H9 (cell line): ENCODE results near the gene ACAP1. TPM values are rescaled to one million over a fixed set of nuclear protein-coding genes. Genes with fewer than 3 reads are reported as not detected.

Source experiments
- DNase-seq: peaks from one replicate; pipeline ENCODE4 v3.0.0-alpha.2; 2017
- H2AFZ ChIP-seq: one replicate; pipeline ENCODE4 v1.6.1; 2013; ENCODE audit warnings: mild to moderate bottlenecking, low read length, control low read depth, moderate library complexity
- H2AK5ac ChIP-seq: 2 replicates; pipeline ENCODE4 v1.6.1; 2013; ENCODE audit warnings: low read length, control low read depth, mixed read lengths; ENCODE audit not compliant: insufficient read length
- H2BK120ac ChIP-seq: one replicate; pipeline ENCODE4 v1.6.1; 2013; ENCODE audit warnings: low read depth, mild to moderate bottlenecking, low read length, control low read depth, inconsistent platforms; ENCODE audit not compliant: poor library complexity, severe bottlenecking
- H2BK12ac ChIP-seq: 2 replicates; pipeline ENCODE4 v1.6.1; 2013; ENCODE audit warnings: low read length, control low read depth, mixed read lengths, low read depth; ENCODE audit not compliant: insufficient read length
- H2BK15ac ChIP-seq: 2 replicates; pipeline ENCODE4 v1.6.1; 2013; ENCODE audit warnings: low read depth, low read length, control low read depth
- H2BK20ac ChIP-seq: one replicate; pipeline ENCODE4 v1.6.1; 2013; ENCODE audit warnings: low read depth, mild to moderate bottlenecking, low read length, control low read depth, inconsistent platforms; ENCODE audit not compliant: poor library complexity, severe bottlenecking
- H2BK5ac ChIP-seq: 2 replicates; pipeline ENCODE4 v1.6.1; 2013; ENCODE audit warnings: low read length, control low read depth, mixed read lengths; ENCODE audit not compliant: insufficient read length
- H3K14ac ChIP-seq: 2 replicates; pipeline ENCODE4 v1.6.1; 2013; ENCODE audit warnings: low read length, control low read depth; ENCODE audit not compliant: insufficient read depth
- H3K18ac ChIP-seq: 2 replicates; pipeline ENCODE4 v1.6.1; 2013; ENCODE audit warnings: low read depth, mild to moderate bottlenecking, mixed read lengths, low read length, control low read depth; ENCODE audit not compliant: insufficient read length
- H3K23ac ChIP-seq: 2 replicates; pipeline ENCODE4 v1.6.1; 2013; ENCODE audit warnings: low read length, control low read depth, mixed read lengths, low read depth; ENCODE audit not compliant: insufficient read length
- H3K23me2 ChIP-seq: 2 replicates; pipeline ENCODE4 v1.6.1; 2013; ENCODE audit warnings: low read depth, mild to moderate bottlenecking, mixed read lengths, low read length, control low read depth; ENCODE audit not compliant: insufficient read length, poor library complexity, severe bottlenecking
- H3K27ac ChIP-seq: 2 replicates; pipeline ENCODE4 v1.5.1; 2013; ENCODE audit warnings: low read length, control low read depth, mixed read lengths, low read depth; ENCODE audit not compliant: insufficient read length
- H3K27me3 ChIP-seq: 2 replicates; pipeline ENCODE4 v1.6.1; 2013; ENCODE audit warnings: low read length, control low read depth, inconsistent platforms; ENCODE audit not compliant: insufficient read depth
- H3K4ac ChIP-seq: 2 replicates; pipeline ENCODE4 v1.6.1; 2013; ENCODE audit warnings: low read depth, mild to moderate bottlenecking, control low read depth, inconsistent platforms, low read length, moderate library complexity
- H3K4me1 ChIP-seq: 2 replicates; pipeline ENCODE4 v1.6.1; 2013; ENCODE audit warnings: low read length, control low read depth, inconsistent platforms; ENCODE audit not compliant: insufficient read depth
- H3K4me2 ChIP-seq: 2 replicates; pipeline ENCODE4 v1.6.1; 2013; ENCODE audit warnings: low read length, control low read depth, mixed read lengths; ENCODE audit not compliant: insufficient read length, insufficient read depth
- H3K56ac ChIP-seq: 2 replicates; pipeline ENCODE4 v1.6.1; 2013; ENCODE audit warnings: low read depth, mild to moderate bottlenecking, mixed read lengths, low read length, control low read depth; ENCODE audit not compliant: insufficient read length
- H3K79me1 ChIP-seq: 2 replicates; pipeline ENCODE4 v1.6.1; 2013; ENCODE audit warnings: low read depth, mild to moderate bottlenecking, moderate library complexity, low read length, control low read depth, inconsistent platforms; ENCODE audit not compliant: insufficient read depth, poor library complexity, severe bottlenecking
- H3K79me2 ChIP-seq: 2 replicates; pipeline ENCODE4 v1.6.1; 2013; ENCODE audit warnings: low read length, control low read depth, inconsistent platforms; ENCODE audit not compliant: insufficient read depth
- H3K9ac ChIP-seq: 2 replicates; pipeline ENCODE4 v1.6.1; 2013; ENCODE audit warnings: low read length, control low read depth, mixed read lengths; ENCODE audit not compliant: insufficient read length; ENCODE audit errors: extremely low read depth
- H3K9me3 ChIP-seq: one replicate; pipeline ENCODE4 v1.6.1; 2013; ENCODE audit warnings: low read depth, low read length, inconsistent platforms; ENCODE audit not compliant: control insufficient read depth
- H3T11ph ChIP-seq: one replicate; pipeline ENCODE4 v1.6.1; 2013; ENCODE audit warnings: mild to moderate bottlenecking, low read length, control low read depth, inconsistent platforms
- H4K20me1 ChIP-seq: one replicate; pipeline ENCODE4 v1.6.1; 2013; ENCODE audit not compliant: control insufficient read depth, insufficient read length, insufficient read depth
- H4K5ac ChIP-seq: 2 replicates; pipeline ENCODE4 v1.6.1; 2013; ENCODE audit warnings: low read depth, mild to moderate bottlenecking, mixed read lengths, low read length, control low read depth; ENCODE audit not compliant: insufficient read length
- H4K8ac ChIP-seq: replicated peaks from 2 replicates; pipeline ENCODE4 v1.6.1; 2013; ENCODE audit warnings: low read length, control low read depth, mixed read lengths, low read depth; ENCODE audit not compliant: insufficient read length
- H4K91ac ChIP-seq: 2 replicates; pipeline ENCODE4 v1.6.1; 2013; ENCODE audit warnings: low read depth, mild to moderate bottlenecking, moderate library complexity, mixed read lengths, low read length, control low read depth; ENCODE audit not compliant: insufficient read length
- H3K27ac Mint-ChIP-seq, 3 experiments: 2 replicates in 2 of 3; 3 replicates in 1 of 3; pipeline ENCODE4 v1.8.0; 2020 to 2021; ENCODE audit warnings: mixed read lengths in 3 of 3, mild to moderate bottlenecking in 1 of 3, moderate library complexity in 1 of 3
- H3K27me3 Mint-ChIP-seq: 2 replicates; pipeline ENCODE4 v1.8.0; 2021; ENCODE audit warnings: low read depth, mild to moderate bottlenecking, moderate library complexity, mixed read lengths
- H3K36me3 Mint-ChIP-seq, 3 experiments: 2 replicates in 2 of 3; 3 replicates in 1 of 3; pipeline ENCODE4 v1.8.0; 2020 to 2021; ENCODE audit warnings: low read depth in 3 of 3, mixed read lengths in 3 of 3; ENCODE audit not compliant: insufficient read depth in 1 of 3
- H3K4me1 Mint-ChIP-seq, 2 experiments: 2 replicates each; pipeline ENCODE4 v1.8.0; 2020; ENCODE audit warnings: mixed read lengths in 2 of 2
- H3K4me3 Mint-ChIP-seq, 2 experiments: 2 replicates in 1 of 2; 3 replicates in 1 of 2; pipeline ENCODE4 v1.8.0; 2020 to 2021; ENCODE audit warnings: mild to moderate bottlenecking in 2 of 2, mixed read lengths in 2 of 2, moderate library complexity in 1 of 2
- H3K9me3 Mint-ChIP-seq, 2 experiments: 2 replicates in 1 of 2; 3 replicates in 1 of 2; pipeline ENCODE4 v1.8.0; 2020; ENCODE audit warnings: mild to moderate bottlenecking in 2 of 2, mixed read lengths in 2 of 2, moderate library complexity in 1 of 2
- CTCF ChIP-seq: fragments of 200-600 bp; sonication (generic); conservative IDR thresholded peaks from 3 replicates; pipeline ENCODE4 v1.8.0; 2021; ENCODE audit warnings: antibody characterized with exemption, mild to moderate bottlenecking
- WGBS: extraction: QIAGEN DNeasy Blood & Tissue Kit; methylation state at CpG from one replicate; pipeline ENCODE4 v1.1.7; 2013; ENCODE audit warnings: missing lambda C conversion rate, low lambda C conversion rate, mixed read lengths; ENCODE audit not compliant: insufficient read length; ENCODE audit errors: extremely low coverage; 5-methylcytosine and 5-hydroxymethylcytosine counted together
- total RNA-seq: library from RNA; stranded (reverse); gene quantifications from 2 replicates; pipeline ENCODE4 v1.2.1, GENCODE V29; 2021

Gene ACAP1
- total RNA-seq, 1 experiment from 2014 or later, result 18.2 TPM

- TF ChIP-seq CTCF, result no peak
- Histone ChIP-seq H2BK120ac (no peak overlapping the region), H2AK5ac (no peak overlapping the region), H3K9me3 (no peaks in the 10 kb centered on the region), H3K56ac (no peak overlapping the region), H3K27me3 (peaks cover 11% of the 10 kb centered on the region; the same call in 1 of the 2 replicates), H4K8ac (no peak overlapping the region), H2BK12ac (no peak overlapping the region), H3K4ac (no peak overlapping the region), H3K79me1 (no peaks in the 10 kb centered on the region), H3K18ac (no peak overlapping the region), H3K4me1 (no peaks in the 10 kb centered on the region), H2BK15ac (no peak overlapping the region), H2AFZ (no peak overlapping the region), H3K23me2 (peaks cover 14% of the 10 kb centered on the region), H3T11ph (no peak overlapping the region), H3K9ac (no peak overlapping the region), H4K20me1 (no peaks in the 10 kb centered on the region), H4K5ac (no peak overlapping the region), H2BK20ac (no peak overlapping the region), H3K23ac (no peak overlapping the region), H3K79me2 (no peaks in the 10 kb centered on the region), H3K4me2 (no peak overlapping the region), H2BK5ac (no peak overlapping the region), H3K14ac (no peak overlapping the region), H3K27ac (no peak overlapping the region), H4K91ac (no peak overlapping the region)
- WGBS, result no CpG with 5 or more reads among the region's 3 CpGs
- H3K9me3 Mint-ChIP-seq, result peaks cover 7% of the 10 kb centered on the region in 2 experiments
- DNase-seq, result no peak
- H3K27me3 Mint-ChIP-seq, result peaks cover 49% of the 10 kb centered on the region
- peaks cover 18% of the 10 kb centered on the region in 2 experiments for H3K4me1 Mint-ChIP-seq
- H3K4me3 Mint-ChIP-seq, result no peak overlapping the region; a peak in 1 of 5 replicates
- peaks cover 5 to 7% (median 5%) of the 10 kb centered on the region in 3 experiments; a peak in 5 of 7 replicates for H3K36me3 Mint-ChIP-seq
- H3K27ac Mint-ChIP-seq, result no peak overlapping the region
These were observed 42.8 kb downstream of the ACAP1 start for GRCh38 chr17:7379134-7379533.
